GM18868 (cell line): ENCODE data around the gene KLHL7.
"Not testable (repeated sequence)": the region's sequence is repeated elsewhere in the genome, so short reads cannot be mapped to it uniquely, and the experiment has no call there.

Experiments
- ATAC-seq: cut with Tn5 transposase; IDR thresholded peaks from one replicate; pipeline ENCODE4 v1.9.1; 2021; ENCODE audit warnings: mild to moderate bottlenecking, moderate library complexity; ENCODE audit not compliant: unreplicated experiment

KLHL7 gene

DNA sequence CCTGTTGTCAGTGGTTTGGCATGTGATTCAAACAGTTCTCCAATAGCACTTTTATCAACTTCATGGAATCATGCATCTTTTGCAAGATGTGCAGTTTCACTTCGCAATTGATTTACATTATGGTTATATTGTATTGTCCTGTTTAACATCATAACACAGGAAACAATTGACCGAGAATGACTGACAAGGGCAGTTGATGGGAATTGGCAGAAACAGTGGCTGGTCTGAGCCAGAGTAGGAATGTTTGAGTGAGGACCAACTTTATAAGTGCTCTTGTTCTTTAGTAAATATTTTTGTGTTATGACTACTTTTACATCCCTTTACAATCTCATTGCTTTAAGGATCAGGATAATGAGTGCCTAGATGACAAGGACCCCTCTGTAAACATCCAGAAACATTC, 2.2 kb downstream of the KLHL7 start:
- ATAC-seq = no peak

DNA sequence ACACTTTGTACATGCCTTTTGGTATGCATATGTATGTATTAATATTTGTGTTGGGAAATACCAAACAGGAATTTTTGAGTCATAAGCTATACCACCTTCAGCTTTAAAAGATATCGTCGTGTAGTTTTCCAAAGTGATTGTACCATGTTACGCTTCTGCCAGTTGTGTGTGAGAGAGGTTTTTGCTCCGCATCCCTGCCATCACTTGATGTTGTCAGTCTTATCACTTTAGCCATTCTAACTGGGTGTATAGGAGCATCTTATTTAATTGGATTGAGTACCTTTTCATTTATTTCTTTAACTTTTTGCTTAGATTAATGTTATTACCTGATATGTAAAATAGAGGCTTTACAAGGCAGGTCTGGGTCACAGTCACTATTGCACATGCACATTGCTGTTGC, 3.4 kb downstream of the KLHL7 start:
- ATAC-seq = no peak

DNA sequence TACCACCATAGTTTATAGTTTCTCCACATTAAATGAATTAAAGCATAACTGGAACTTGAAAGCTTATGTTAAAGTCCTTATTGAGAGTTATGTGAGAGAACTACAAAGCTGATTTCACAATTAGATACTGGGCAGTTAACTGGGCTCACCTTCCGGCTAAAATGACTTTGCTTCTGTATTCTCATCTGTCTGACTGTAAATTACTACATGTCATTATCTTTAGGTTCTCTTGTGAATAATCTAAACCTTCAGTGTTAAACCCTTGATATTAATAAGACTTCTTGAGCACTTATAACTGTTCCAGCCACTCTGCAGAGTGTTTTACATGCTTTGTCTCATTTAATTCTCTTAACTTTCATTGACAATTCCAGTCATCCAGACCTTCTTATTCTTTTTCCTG, 3.9 kb downstream of the KLHL7 start:
- no peak for ATAC-seq

DNA sequence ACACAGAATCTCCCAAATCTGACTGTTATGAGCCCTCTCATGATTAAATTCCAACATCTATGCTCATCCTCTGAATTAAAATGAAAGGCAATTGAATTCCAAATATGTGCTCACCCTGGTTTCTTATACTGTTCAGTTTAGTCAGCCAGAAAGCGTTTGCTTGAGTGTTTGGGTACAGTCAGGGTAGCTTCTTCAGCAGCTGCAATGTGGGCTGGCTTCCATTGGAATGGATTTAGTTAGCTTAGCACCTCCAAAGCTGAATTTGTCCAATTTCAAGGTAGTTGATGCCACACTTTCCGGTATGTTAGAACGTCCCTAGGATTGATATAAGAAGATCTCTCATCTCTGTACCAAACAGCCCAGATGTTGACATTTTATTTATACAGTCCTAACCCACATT, 9.3 kb downstream of the KLHL7 start:
- no peak for ATAC-seq

DNA sequence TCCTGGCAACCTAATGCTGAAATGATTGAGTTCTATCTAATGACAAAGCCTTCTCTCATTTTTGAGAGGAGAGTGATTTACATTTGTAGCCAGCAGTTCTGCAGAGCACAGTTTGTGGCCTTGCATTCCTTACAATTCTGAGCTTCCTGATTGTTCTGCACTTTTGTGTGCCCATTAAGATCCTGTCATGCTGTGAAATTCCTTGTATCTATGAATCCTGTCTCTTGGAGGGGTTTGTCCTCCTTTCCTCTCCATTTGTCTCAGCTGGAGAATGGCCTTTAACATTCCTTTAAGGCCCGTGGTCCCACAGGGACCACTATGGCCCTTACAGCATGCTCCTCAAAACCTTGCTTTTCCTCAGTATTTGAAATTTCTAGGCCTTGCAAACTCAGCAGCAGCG, 10.4 kb downstream of the KLHL7 start:
- ATAC-seq = no peak

DNA sequence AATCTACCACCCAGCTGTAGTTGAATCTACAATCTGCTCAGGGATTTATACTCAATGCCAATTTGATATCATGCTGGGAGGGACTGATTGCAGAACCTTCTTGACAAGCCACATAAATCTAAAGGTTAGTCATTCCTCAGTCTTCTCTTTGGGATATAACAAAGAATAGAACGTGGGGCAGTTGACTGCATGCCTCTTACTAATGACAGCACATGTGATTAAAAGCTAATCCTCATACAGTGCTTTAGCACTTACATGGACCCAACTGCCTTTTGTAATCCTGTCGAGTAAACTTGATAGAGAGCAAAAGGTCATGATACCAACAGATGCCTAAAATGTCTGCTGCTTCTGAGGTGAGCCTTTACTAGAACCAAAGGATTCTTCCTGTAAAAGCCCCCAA, 12.3 kb downstream of the KLHL7 start:
- no peak for ATAC-seq

DNA sequence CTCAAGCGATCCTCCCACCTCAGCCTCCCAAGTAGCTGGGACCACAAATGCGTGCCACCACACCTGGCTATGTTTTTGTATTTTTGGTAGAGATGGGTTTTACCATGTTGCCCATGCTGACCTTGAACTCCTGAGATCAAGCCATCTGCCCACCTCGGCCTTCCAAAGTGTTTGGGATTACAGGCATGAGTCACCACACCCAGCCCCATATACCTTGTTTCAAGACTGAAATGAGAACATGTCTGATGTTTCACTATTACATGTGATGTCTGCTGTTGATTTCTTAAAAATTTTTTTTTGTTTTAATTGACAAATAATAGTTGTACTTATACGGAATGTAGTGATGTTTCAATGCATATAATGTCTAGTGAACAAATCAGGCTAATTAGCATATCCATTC, 14.5 kb downstream of the KLHL7 start:
- ATAC-seq = no peak

DNA sequence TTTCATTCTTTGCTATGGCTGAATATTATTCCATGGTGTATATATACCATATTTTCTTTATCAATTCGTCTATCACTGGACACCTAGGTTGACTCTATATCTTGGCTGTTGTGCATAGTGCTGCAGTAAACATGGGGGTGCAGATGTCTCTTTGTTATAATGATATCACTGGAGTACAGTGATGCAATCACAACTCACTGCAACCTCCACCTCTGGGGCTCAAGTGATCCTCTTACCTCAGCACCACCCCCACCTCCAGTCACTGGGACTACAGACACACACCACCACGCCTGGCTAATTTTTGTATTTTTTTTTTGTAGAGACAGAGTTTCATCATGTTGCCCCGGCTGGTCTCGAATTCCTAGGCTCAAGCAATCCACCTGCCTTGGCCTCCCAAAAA, 15.6 kb downstream of the KLHL7 start:
- ATAC-seq = no peak

DNA sequence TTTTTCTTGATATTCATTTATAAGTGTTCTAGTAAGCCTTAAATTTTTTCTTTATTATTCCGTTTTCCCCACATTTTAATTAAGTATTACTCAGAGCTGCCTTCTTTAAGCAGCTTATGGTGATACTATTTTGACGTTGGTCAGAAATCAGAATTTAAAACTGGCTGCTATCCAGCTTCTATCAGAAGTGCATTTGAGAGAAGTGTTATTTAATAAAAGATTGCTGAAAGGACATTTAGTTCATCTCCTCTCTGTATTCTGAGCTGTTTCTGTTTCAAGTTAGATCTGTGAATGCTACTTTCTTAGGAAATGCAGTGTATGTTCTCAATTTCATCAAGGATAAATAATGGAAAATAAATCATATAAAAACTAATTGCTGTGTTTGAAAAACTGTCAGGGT, 17.4 kb downstream of the KLHL7 start:
- no peak for ATAC-seq

DNA sequence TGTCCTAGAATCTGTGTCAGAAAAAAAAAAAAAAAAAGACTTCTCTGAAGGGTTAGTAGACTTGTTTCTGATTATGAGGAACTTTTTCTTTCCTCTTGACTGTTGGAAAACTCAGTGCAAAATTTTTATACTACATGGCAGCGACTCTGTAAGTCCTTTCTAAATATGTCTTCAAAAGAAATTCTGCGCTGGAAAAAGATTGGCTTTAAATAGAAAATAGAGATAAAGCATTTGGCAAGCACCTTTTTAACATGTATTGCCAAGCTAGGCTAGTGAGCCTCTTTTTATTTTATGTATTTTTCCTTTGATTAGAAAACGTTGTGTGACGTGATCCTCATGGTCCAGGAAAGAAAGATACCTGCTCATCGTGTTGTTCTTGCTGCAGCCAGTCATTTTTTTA, 17.9 kb downstream of the KLHL7 start:
- no peak for ATAC-seq

DNA sequence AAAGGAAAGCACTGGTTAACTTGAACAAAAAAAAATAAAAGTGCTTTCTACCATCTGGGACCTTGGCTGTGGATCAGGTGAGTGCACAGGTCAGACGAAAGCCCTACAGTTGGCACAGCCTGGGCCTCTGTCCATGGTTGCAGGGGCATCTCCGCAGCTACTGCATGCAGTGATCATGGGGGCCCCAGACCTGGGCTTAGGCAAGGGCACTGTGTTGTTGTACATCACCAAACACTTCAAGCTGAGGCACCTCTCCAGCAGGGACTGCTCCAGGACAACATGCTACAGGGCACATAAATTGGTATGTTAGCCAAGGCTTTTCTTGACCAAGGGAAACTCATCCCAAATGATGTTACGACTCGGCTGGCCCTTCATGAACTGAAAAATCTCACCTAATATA, 23.5 kb downstream of the KLHL7 start:
- ATAC-seq = no peak

DNA sequence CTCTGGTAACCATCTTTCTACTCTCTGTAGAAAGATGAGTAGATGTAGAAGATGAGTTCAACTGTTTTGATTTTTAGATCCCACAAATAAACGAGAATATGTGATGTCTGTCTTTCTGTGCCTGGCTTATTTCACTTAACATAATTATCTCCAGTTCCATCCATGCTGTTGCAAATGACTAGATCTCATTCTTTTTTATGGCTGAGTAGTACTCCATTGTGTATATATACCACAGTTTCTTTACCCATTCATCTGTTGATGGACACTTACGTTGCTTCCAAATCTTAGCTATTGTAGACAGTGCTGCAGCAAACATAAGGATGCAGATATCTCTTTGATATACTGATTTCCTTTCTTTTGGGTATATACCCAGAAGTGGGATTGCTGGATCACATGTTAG, 26.2 kb downstream of the KLHL7 start:
- not testable (repeated sequence) for ATAC-seq

DNA sequence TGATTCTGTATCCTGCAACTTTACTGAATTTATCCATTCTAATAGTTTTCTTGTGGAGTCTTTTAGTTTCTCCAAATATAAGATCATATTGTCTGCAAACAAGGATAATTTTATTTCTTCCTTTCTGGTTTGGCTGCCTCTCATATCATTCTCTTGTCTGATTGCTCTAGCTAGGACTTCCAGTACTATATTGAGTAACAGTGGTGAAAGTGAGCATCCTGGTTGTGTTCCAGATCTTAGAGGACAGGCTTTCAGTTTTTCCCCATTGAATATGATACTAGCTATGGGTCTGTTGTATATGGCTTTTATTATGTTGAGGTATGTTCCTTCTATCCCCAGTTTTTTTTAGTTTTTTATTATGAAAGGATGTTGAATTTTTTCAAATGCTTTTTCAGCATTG, 28.2 kb downstream of the KLHL7 start:
- no peak for ATAC-seq

DNA sequence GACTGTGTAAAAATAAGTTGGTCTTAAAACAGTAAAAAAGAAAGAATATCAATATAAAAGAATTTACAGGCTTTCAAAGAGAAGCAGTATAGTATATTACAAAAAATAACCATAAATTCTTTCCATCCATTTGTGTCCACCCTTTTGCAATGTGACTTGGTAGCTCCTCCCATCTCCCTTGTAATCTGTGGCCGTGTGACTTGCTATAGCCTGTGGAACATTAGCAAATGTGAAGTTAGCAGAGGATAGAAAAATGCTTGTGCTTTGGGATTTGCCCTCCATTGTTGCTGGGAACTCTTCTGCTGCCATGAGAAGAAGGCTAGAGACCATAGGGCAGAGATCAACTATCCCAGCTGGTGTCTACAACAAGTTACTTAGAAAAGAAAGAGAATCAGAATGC, 30.2 kb downstream of the KLHL7 start:
- no peak for ATAC-seq

DNA sequence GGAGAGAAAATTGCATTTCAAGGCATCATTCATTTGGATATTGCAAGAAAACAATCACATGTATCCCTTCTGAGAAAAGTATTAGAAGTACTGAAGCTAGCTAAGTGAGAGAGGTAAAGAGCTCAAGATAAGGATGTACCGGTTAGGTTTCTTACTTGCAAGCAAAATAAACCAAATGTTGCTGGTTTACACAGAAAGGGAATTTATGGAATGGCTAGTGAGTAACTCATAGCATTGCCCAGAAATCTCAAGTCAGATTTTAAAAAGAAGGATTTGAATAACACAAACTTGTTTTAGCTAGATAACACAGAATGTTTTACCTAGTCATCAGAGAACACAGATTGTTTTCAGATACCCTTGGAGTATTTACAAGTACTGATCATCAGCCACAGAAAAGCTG, 30.6 kb downstream of the KLHL7 start:
- no peak for ATAC-seq

DNA sequence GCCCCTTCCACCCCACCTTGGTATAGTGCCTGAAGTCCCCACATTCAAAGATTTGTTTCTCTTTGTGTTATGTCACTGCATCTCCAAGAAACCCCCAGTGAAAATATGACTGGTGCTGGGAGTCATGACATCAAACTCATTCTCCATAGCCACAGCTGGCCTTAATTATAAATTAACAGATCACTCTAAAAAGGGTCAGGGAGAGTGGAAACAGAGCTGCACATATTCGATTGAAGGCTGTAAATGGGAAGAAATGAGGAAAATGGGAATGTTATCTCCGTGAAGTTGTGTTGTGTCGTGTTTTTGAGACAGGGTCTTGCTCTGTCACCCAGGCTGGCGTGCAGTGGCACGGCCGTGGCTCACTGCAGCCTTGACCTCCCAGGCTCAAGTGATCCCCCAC, 52.1 kb downstream of the KLHL7 start:
- ATAC-seq = no peak

DNA sequence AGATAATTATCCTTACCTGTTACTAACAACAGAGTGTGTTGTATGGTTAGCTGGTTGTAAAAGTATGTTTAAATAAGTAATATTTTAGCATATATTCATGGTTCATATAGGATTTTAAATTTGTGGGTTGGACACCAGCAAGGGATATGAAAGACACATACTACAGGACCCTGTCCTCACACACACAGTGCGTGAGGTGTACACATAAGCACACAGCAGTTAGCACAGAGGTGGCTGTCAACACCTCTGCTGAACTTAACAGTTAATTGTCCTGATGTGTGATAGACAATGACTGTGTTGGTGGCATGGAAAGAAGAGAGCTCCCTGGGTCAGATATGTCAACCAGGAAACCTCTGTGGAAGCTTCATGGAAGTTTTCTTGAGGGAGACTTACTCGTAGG, 53.0 kb downstream of the KLHL7 start:
- ATAC-seq = no peak

DNA sequence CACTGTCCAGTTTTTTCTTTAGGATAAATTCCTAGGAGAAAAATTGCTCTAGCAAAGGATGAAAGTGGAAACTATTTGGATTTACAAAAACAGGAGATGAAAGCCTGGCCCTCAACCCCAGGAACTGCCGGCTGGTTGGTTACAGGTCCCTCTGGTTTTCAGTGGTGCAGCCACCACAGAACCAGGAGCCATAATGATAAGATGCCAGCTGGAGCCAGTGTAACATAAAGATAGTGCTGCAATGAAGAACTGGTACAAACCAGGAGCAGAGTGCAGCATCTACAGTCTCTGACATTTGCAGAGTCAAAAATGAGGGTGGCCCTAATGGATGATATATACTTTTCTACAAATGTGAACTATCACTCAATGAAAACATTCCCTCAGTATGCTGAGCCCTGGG, 55.9 kb downstream of the KLHL7 start:
- ATAC-seq = no peak

DNA sequence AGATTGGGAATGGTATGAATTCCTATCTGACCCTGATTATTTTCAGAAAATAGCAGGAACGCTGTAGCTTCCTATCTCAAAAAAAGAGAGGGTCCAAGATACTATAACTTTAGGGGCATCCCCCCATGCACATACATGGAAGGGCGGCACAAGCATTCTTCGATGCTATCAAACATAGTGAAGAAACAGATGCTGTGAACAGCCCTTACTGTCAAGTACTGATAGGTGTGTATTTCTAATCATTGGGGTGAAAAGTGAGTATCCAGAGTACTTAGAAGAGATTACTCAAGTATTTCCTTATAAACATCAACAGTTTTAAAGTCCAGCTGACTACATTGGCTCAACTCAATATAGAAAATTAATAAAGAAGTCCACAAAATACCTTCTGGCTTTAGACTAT, 59.3 kb downstream of the KLHL7 start:
- ATAC-seq = no peak

DNA sequence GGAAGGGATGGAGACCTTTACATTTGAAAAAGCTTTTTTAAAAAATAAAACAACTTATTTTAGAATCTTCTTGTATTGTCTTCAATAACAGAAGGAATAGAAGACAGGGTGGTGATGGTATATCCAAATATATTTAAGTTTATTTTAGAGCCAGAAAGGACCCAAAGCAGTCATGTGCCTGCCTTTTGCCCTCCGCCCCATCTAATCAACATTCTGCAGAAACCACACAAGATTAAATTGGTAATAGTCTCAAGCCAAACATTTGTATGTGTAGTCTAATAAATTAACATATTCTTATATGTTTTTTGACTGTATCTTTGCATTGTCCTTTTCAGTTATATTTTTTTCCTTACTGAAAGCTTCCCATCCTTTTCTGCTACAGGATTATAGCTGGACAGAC, 59.7 kb downstream of the KLHL7 start:
- ATAC-seq = no peak

DNA sequence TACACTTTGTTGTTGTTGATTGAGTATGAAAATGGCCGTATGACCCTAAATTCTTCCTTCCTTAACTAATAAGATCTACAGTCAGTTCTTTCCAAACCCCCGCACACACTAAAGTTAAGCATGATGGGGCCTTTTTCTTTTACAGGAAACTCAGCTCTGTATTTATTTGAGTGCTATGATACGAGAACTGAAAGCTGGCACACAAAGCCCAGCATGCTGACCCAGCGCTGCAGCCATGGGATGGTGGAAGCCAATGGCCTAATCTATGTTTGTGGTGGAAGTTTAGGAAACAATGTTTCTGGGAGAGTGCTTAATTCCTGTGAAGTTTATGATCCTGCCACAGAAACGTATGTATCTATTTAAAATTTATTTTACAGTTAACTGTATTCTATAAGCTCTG, 62.1 kb downstream of the KLHL7 start:
- no peak for ATAC-seq

DNA sequence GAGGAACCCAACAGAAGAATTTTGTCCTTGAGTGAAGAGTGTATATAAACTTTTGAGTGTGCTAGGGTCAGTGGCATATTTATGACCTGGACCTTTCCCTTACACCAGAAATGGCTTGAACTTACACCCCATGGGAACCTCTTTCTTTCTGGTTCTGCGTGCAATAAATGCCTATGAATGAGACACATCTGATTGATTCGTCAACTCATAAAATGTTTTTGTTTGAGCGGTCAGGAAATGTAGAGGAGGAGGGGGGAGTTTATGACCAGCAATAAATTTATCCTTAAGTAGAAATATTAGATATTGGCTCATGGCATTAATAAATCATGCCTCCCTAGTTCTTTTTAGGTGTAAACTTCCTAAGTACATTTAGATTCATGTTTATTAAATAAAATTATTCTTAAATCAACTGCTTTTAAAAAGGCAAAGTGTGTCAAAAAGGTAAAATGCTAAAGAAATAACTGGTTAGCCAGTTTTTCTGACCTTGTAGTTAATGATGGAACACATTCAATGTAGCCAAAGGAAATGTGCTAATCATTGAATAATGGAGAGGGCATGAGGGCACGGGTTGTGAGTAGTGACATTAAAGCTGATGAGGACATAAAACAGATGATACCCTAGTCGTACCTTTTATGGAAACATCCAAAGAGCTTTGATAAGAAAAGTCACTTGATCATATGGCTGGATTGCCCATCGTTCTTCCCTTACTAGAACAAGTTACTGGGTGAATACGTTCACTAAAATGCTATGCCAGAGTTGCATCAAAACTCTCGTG, 62.7 kb downstream of the KLHL7 start:
- no peak for ATAC-seq

DNA sequence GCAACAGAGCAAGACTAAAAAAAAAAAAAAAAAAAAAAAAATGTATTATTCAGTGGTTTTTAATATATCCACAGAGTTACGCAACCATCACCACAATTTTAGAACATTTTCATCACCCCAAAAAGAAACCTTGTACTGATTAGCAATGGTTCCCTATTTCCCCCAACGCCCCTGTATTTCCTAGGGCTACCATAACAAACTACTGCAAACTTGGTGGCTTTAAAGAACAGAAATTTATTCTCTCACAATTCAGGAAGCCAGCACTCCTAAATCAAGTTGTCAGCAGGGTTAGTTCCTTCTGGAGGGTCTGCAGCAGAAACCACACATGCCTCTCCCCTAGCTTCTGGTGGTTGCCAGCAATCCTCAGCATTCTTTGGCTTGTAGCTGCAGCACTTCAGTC, 70.4 kb downstream of the KLHL7 start:
- no peak for ATAC-seq
